Hepatocyte (in vitro differentiated cells): ENCODE measurements around the gene CC2D1B.

Experiments used
- EZH2 ChIP-seq: fragments of 200-600 bp; sonication (generic); IDR thresholded peaks from 2 replicates; pipeline ENCODE4 v1.6.1; 2016; ENCODE audit warnings: antibody characterized with exemption, mild to moderate bottlenecking, borderline replicate concordance
- TF ChIP-seq, protein P1 (sequence below): fragments of 200-600 bp; sonication (generic); IDR thresholded peaks from 2 replicates; pipeline ENCODE4 v1.5.1; 2016; ENCODE audit warnings: antibody characterized with exemption, mild to moderate bottlenecking; ENCODE audit not compliant: poor library complexity

DNA sequence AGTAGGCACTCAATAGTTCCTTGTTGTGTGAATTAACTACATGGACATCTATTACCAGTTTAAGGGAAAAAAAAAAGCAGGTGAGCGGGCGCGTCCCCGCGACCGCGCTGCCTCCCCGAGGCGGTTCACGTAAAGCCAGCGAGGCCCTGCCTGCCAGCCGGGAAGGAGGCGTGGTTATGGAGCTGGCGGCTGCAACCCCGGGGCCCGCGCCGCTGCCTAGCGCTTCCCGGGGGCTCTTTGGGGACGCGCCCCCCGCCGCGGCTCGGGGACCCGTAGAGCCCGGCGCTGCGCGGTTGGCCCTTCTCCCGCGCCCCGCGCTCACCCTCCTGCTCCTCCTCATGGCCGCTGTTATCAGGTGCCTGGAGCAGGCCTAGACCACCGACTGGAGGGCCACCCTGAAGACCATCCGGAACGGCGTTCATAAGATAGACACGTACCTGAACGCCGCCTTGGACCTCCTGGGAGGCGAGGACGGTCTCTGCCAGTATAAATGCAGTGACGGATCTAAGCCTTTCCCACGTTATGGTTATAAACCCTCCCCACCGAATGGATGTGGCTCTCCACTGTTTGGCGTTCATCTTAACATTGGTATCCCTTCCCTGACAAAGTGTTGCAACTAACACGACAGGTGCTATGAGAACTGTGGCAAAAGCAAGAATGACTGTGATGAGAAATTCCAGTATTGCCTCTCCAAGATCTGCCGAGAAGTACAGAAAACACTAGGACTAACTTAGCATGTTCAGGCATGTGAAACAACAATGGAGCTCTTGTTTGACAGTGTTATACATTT lies 2.6 kb upstream of the CC2D1B start:
- TF ChIP-seq, protein P1, sequence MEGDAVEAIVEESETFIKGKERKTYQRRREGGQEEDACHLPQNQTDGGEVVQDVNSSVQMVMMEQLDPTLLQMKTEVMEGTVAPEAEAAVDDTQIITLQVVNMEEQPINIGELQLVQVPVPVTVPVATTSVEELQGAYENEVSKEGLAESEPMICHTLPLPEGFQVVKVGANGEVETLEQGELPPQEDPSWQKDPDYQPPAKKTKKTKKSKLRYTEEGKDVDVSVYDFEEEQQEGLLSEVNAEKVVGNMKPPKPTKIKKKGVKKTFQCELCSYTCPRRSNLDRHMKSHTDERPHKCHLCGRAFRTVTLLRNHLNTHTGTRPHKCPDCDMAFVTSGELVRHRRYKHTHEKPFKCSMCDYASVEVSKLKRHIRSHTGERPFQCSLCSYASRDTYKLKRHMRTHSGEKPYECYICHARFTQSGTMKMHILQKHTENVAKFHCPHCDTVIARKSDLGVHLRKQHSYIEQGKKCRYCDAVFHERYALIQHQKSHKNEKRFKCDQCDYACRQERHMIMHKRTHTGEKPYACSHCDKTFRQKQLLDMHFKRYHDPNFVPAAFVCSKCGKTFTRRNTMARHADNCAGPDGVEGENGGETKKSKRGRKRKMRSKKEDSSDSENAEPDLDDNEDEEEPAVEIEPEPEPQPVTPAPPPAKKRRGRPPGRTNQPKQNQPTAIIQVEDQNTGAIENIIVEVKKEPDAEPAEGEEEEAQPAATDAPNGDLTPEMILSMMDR: peak; percentile 22
- TF ChIP-seq EZH2: no peak
